Panc1 (cell line): ENCODE results near the gene CASP10. TPM values are rescaled to one million over a fixed set of nuclear protein-coding genes. Genes with fewer than 3 reads are reported as not detected.
"Not testable (repeated sequence)": the region's sequence is repeated elsewhere in the genome, so short reads cannot be mapped to it uniquely, and the experiment has no call there.

Experiments
- ATAC-seq: fragments of 200-7000 bp; cut with Tn5 transposase; 2 replicates; pipeline ENCODE4 v1.9.1; 2020; ENCODE audit warnings: mild to moderate bottlenecking, moderate library complexity
- BruUV-seq: library from RNA; stranded (reverse); fragments of 400-500 nt; replicated peaks from 2 replicates; lab custom pipeline; 2021; lab: Mats Ljungman, UMichigan
- CTCF ChIA-PET: fragments of 300-600 bp; sonication (Branson Sonifier 250); formaldehyde crosslinking; loops from one replicate; lab custom pipeline; 2022; ENCODE audit warnings: antibody characterized with exemption; lab: Charles Lee
- POLR2A ChIA-PET: fragments of 300-600 bp; sonication (Branson Sonifier 250); formaldehyde crosslinking; loops from one replicate; lab custom pipeline; 2022; ENCODE audit warnings: antibody characterized with exemption; lab: Charles Lee
- DNase-seq: peaks from one replicate; pipeline ENCODE4 v3.0.0-alpha.2; 2010; ENCODE audit warnings: low read depth, low spot score
- H3K27ac ChIP-seq: 2 replicates; pipeline ENCODE4 v1.5.1; 2011; ENCODE audit warnings: mild to moderate bottlenecking, low read length, inconsistent platforms
- H3K27me3 ChIP-seq: fragments of 200-500 bp; sonication (Bioruptor generic); 2 replicates; pipeline ENCODE4 v1.6.0; 2014; ENCODE audit warnings: low read length, inconsistent platforms; ENCODE audit not compliant: control insufficient read depth, insufficient read depth
- H3K36me3 ChIP-seq: fragments of 200-500 bp; sonication (Bioruptor generic); 2 replicates; pipeline ENCODE4 v1.5.1; 2014; ENCODE audit warnings: inconsistent platforms, mild to moderate bottlenecking, low read length, moderate library complexity; ENCODE audit not compliant: control insufficient read depth, insufficient read depth
- H3K4me1 ChIP-seq: 2 replicates; pipeline ENCODE4 v1.5.1; 2011; ENCODE audit warnings: inconsistent platforms, mild to moderate bottlenecking, low read length, moderate library complexity; ENCODE audit not compliant: control insufficient read depth, insufficient read depth
- H3K4me3 ChIP-seq, 2 experiments: 2 replicates each; pipeline ENCODE4 v1.5.1; 2011 to 2012; ENCODE audit warnings: low read depth in 2 of 2, low read length in 2 of 2, mild to moderate bottlenecking in 2 of 2, inconsistent platforms in 1 of 2, moderate library complexity in 1 of 2
- H3K9me3 ChIP-seq: fragments of 200-500 bp; sonication (Bioruptor generic); 2 replicates; pipeline ENCODE4 v1.5.1; 2014; ENCODE audit warnings: low read depth, mild to moderate bottlenecking, inconsistent platforms, low read length, moderate library complexity; ENCODE audit not compliant: control insufficient read depth, insufficient read depth
- CTCF ChIP-seq: fragments of 450-650 bp; IDR thresholded peaks from 2 replicates; pipeline ENCODE4 v1.5.1; 2017; ENCODE audit warnings: mild to moderate bottlenecking
- POLR2AphosphoS5 ChIP-seq: IDR thresholded peaks from 2 replicates; pipeline ENCODE4 v1.6.1; 2012; ENCODE audit warnings: mild to moderate bottlenecking, low read depth, low read length, moderate library complexity
- REST ChIP-seq, 2 experiments: IDR thresholded peaks; 2 replicates each; pipeline ENCODE4 v1.6.1; 2011 to 2012; ENCODE audit warnings: low read depth in 2 of 2, control low read depth in 1 of 2, low read length in 1 of 2, mild to moderate bottlenecking in 1 of 2, moderate library complexity in 1 of 2; ENCODE audit not compliant: insufficient read depth in 1 of 2
- SIN3A ChIP-seq: IDR thresholded peaks from 2 replicates; pipeline ENCODE4 v1.6.1; 2012; ENCODE audit warnings: low read depth, mild to moderate bottlenecking, low read length, moderate library complexity, borderline replicate concordance; ENCODE audit not compliant: insufficient read depth
- TCF7L2 ChIP-seq: IDR thresholded peaks from 2 replicates; pipeline ENCODE4 v1.6.1; 2011; ENCODE audit warnings: mild to moderate bottlenecking, low read depth, low read length, inconsistent platforms
- in situ Hi-C: cut with HindIII; loops from 2 replicates; pipeline ENCODE4 v1.10.0; 2016; ENCODE audit warnings: low sequenced_read_pairs, low pct_unique_long_range_greater_than_20kb
- intact Hi-C: fragments of 100-400 bp; cut with micrococcal nuclease; formaldehyde crosslinking; loops from one replicate; pipeline ENCODE4 v1.10.0; 2022; ENCODE audit not compliant: unreplicated experiment
- total RNA-seq: library from RNA; stranded (reverse); gene quantifications from one replicate; pipeline ENCODE4 v1.2.1, GENCODE V29; 2021; ENCODE audit not compliant: unreplicated experiment

CASP10 gene
- total RNA-seq, 1 experiment from 2014 or later: 0.87 TPM

- no peak overlapping the region for H3K4me3 ChIP-seq
These were observed 33.7 kb upstream of the CASP10 start for GRCh38 chr2:201149064-201149820.

GRCh38 chr2:201149821-201150165 lies 33.1 kb upstream of the CASP10 start:
- intact Hi-C loops, DNase-seq, CTCF ChIA-PET, H3K4me3 ChIP-seq, H3K4me1 ChIP-seq, BruUV-seq, in situ Hi-C loops, H3K27me3 ChIP-seq, H3K9me3 ChIP-seq, H3K36me3 ChIP-seq, H3K27ac ChIP-seq, ATAC-seq: not testable (repeated sequence)
- POLR2A ChIA-PET: interaction anchor here (0.7 kb wide), 1 partner anchor 24 kb away, joined by 4 read pairs; no protein-coding TSS in a partner anchor

More at GRCh38 chr2:201149064-201149820, 33.7 kb upstream of the CASP10 start:
- Histone ChIP-seq H3K4me1 (peaks cover 9% of the 10 kb centered on the region), H3K27ac (no peak overlapping the region), H3K9me3 (no peaks in the 10 kb centered on the region), H3K36me3 (peaks cover 4% of the 10 kb centered on the region; the same call in 1 of the 2 replicates), H3K27me3 (no peaks in the 10 kb centered on the region)
- intact Hi-C loops (no loop called here), in situ Hi-C loops (no loop called here)
- no peak for TF ChIP-seq SIN3A
- TF ChIP-seq REST (IDR thresholded peaks at IDR 0.05; ENCODE audit: insufficient read depth in 1 of 2, low read depth in 2 of 2, low read length in 1 of 2): no peak
- DNase-seq (no peak), ATAC-seq (peak; percentile 67)
- POLR2A ChIA-PET: interaction anchor here (0.7 kb wide), 1 partner anchor 23 kb away, joined by 4 read pairs; no protein-coding TSS in a partner anchor
- no TSS peak for BruUV-seq
- CTCF ChIA-PET: no interaction called here

GRCh38 chr2:201150454-201151020 lies 32.4 kb upstream of the CASP10 start:
- no TSS peak for BruUV-seq
- DNase-seq (no peak), ATAC-seq (no peak)
- Histone ChIP-seq H3K4me1 (peaks cover 9% of the 10 kb centered on the region), H3K27ac (0 out of 2 replicates have a peak overlapping the region, but pooled peaks have one; percentile 10), H3K9me3 (no peaks in the 10 kb centered on the region), H3K36me3 (no peaks in the 10 kb centered on the region), H3K27me3 (no peaks in the 10 kb centered on the region), H3K4me3 (no peak overlapping the region)
- in situ Hi-C loops: no loop called here
- TF ChIP-seq REST (IDR thresholded peaks at IDR 0.05; ENCODE audit: insufficient read depth in 1 of 2, low read depth in 2 of 2, low read length in 1 of 2): no peak
- TF ChIP-seq SIN3A: no peak
- no peak for TF ChIP-seq TCF7L2
- no peak for TF ChIP-seq POLR2AphosphoS5
- TF ChIP-seq CTCF: no peak
- intact Hi-C loops: no loop called here
- POLR2A ChIA-PET: no interaction called here
- CTCF ChIA-PET: no interaction called here
